Testis (tissue), 2 donors: ENCODE data around the gene RYR3.

Experiments
- CTCF ChIP-seq, 3 experiments: fragments of 450-650 bp in 2 of 3; fragments of 200-600 bp in 1 of 3; sonication (generic) in 1 of 3; IDR thresholded peaks; one replicate each; pipeline ENCODE4 v1.5.1; 2016 to 2019; ENCODE audit warnings: antibody characterized with exemption in 3 of 3, mild to moderate bottlenecking in 2 of 3, moderate library complexity in 1 of 3
- POLR2A ChIP-seq: fragments of 450-650 bp; IDR thresholded peaks from one replicate; pipeline ENCODE4 v1.6.1; 2017; ENCODE audit warnings: antibody characterized with exemption, mild to moderate bottlenecking, moderate library complexity

GRCh38 chr15:33344111-33344510, 33.3 kb downstream of the RYR3 start:
- TF ChIP-seq CTCF (IDR thresholded peaks at IDR 0.05) (no peak), POLR2A (no peak)
